ENCODE measurements around the gene AFF2.

Gene AFF2

DNA sequence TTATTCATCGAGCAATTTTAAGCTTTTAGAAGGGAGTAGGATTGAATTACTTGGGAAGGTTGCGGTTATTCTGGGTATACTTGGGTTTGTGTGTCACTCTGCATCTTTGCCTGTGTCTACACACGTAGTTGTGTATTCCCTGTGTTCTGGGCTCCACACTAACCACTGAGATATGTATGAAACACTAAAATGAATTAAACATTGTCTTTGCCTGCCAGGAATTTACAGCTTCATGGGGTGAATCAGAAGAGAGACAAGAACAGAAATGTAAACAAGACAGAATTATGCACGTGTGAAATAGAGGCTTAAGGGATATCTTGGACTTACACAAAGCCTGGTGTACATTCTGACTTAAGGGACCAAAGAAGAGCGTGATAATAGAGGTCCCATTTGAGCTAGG, 228.5 kb downstream of the AFF2 start:
- H3K36me3 ChIP-seq, result peaks cover 69% of the 10 kb centered on the region
- H3K4me1 ChIP-seq, result peaks cover 33% of the 10 kb centered on the region
- peaks cover 84% of the 10 kb centered on the region for H4K20me1 ChIP-seq
- TF ChIP-seq Cebpa-rat (IDR thresholded peaks at IDR 0.05), result no peak
- H3K27me3 ChIP-seq, result no peaks in the 10 kb centered on the region
- H3K9me3 ChIP-seq, result peaks cover 24% of the 10 kb centered on the region
- no peak overlapping the region for H3K27ac ChIP-seq
- no peak overlapping the region for H3K4me3 ChIP-seq
- no peak overlapping the region for H3K9ac ChIP-seq
- no peak overlapping the region for H3K4me2 ChIP-seq

GRCh38 chrX:148732743-148733142, 232.3 kb downstream of the AFF2 start:
- Histone ChIP-seq H3K9me3 (peaks cover 54% of the 10 kb centered on the region), H3K27me3 (no peaks in the 10 kb centered on the region), H3K4me3 (no peak overlapping the region), H3K36me3 (peaks cover 61% of the 10 kb centered on the region), H3K27ac (no peak overlapping the region), H4K20me1 (peaks cover 63% of the 10 kb centered on the region), H3K9ac (no peak overlapping the region), H3K4me2 (peak overlapping the region; percentile 47), H3K4me1 (peaks cover 33% of the 10 kb centered on the region)
- no peak for TF ChIP-seq Cebpa-rat (IDR thresholded peaks at IDR 0.05)

DNA sequence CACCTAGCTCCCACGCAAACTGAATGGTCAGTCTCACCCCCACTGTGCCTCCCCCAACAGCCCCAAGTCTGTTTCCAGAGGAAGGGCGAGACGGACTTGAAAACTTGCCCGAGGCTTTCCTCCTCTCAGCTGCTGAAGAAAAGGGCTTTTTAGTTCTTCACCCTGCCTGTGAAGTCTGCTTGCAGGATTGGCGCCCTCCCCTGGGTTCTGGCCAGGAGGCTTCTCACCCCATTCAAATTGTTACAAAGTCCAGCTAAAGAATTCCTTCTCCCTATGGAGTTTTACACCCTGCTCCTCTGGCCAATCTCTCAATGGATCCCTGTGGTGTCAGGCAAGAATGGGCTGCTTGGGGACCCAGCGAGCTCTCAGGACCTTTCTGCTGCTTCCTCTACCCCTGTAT, 241.0 kb downstream of the AFF2 start:
- no peak for TF ChIP-seq Cebpa-rat (IDR thresholded peaks at IDR 0.05)
- Histone ChIP-seq H3K27ac (no peak overlapping the region), H3K9ac (no peak overlapping the region), H3K9me3 (peaks cover 45% of the 10 kb centered on the region), H3K36me3 (peaks cover 37% of the 10 kb centered on the region), H3K4me2 (no peak overlapping the region), H3K4me3 (no peak overlapping the region), H3K4me1 (no peaks in the 10 kb centered on the region), H3K27me3 (no peaks in the 10 kb centered on the region), H4K20me1 (peaks cover 99% of the 10 kb centered on the region)

GRCh38 chrX:148755111-148755510, 254.7 kb downstream of the AFF2 start:
- no peaks in the 10 kb centered on the region for H3K27me3 ChIP-seq
- peaks cover 77% of the 10 kb centered on the region for H4K20me1 ChIP-seq
- H3K4me1 ChIP-seq, result peaks cover 12% of the 10 kb centered on the region; the same call in 1 of the 2 replicates
- H3K4me3 ChIP-seq, result no peak overlapping the region
- no peak overlapping the region for H3K4me2 ChIP-seq
- TF ChIP-seq Cebpa-rat (IDR thresholded peaks at IDR 0.05), result no peak
- H3K27ac ChIP-seq, result no peak overlapping the region
- peaks cover 35% of the 10 kb centered on the region; the same call in 1 of the 2 replicates for H3K36me3 ChIP-seq
- no peaks in the 10 kb centered on the region for H3K9me3 ChIP-seq
- no peak overlapping the region for H3K9ac ChIP-seq

GRCh38 chrX:148763896-148764295, 263.5 kb downstream of the AFF2 start:
- Histone ChIP-seq H3K36me3 (peaks cover 40% of the 10 kb centered on the region; the same call in 1 of the 2 replicates), H3K4me1 (peaks cover 13% of the 10 kb centered on the region; the same call in 1 of the 2 replicates), H3K9me3 (peaks cover 10% of the 10 kb centered on the region), H3K27ac (no peak overlapping the region), H4K20me1 (peaks cover 44% of the 10 kb centered on the region), H3K4me3 (no peak overlapping the region), H3K27me3 (no peaks in the 10 kb centered on the region), H3K4me2 (no peak overlapping the region), H3K9ac (no peak overlapping the region)
- TF ChIP-seq Cebpa-rat (IDR thresholded peaks at IDR 0.05), result no peak

DNA sequence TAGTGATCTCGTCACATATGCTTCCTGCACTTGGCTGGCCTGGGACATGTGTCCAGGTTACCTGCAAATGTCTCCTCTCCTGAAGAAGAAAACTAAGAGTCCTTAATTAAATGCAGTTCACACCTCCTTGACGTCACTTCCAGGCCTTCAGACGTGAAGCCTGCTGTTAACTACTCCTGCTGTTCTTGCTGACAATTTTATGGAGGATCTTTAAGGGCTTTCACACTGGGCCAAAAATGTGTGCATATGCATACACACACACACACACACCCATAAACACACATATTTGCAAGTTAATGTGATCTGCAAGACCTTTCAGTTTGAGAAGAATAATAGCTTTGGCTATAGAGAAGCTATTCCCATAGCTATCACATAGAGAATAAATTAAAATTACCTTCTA, 267.9 kb downstream of the AFF2 start:
- Histone ChIP-seq H3K36me3 (peaks cover 26% of the 10 kb centered on the region; the same call in 1 of the 2 replicates), H3K4me3 (no peak overlapping the region), H4K20me1 (peaks cover 56% of the 10 kb centered on the region), H3K27me3 (no peaks in the 10 kb centered on the region), H3K9ac (no peak overlapping the region), H3K4me2 (no peak overlapping the region), H3K27ac (no peak overlapping the region), H3K4me1 (peaks cover 42% of the 10 kb centered on the region), H3K9me3 (peaks cover 10% of the 10 kb centered on the region)
- no peak for TF ChIP-seq Cebpa-rat (IDR thresholded peaks at IDR 0.05)

GRCh38 chrX:148771440-148771839, 271.0 kb downstream of the AFF2 start:
- H3K4me3 ChIP-seq, result no peak overlapping the region
- H3K9ac ChIP-seq, result no peak overlapping the region

DNA sequence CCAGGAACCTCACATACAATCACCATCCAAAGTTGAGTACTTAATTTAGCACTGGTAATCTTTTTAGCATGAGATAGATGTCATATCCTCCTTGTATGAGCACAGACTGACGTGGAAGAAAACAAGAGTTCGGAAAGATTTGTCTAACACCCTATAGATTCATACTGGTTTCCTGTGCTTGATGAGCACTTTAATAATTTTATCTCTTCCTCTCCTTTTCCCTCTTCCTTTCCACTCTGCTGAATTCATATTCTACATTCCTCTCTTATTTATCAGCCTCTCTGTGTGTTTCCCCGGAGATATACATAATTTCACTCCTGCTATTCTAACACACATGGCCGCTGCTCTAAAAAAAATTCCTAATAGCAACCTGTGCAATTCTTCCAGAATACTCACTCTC, 273.9 kb downstream of the AFF2 start:
- Histone ChIP-seq H3K9ac (no peak overlapping the region), H3K27ac (no peak overlapping the region), H3K4me3 (no peak overlapping the region), H3K27me3 (no peaks in the 10 kb centered on the region), H3K4me2 (no peak overlapping the region), H3K9me3 (peaks cover 48% of the 10 kb centered on the region), H3K36me3 (peaks cover 24% of the 10 kb centered on the region), H4K20me1 (peaks cover 41% of the 10 kb centered on the region), H3K4me1 (peaks cover 25% of the 10 kb centered on the region)
- no peak for TF ChIP-seq Cebpa-rat (IDR thresholded peaks at IDR 0.05)

More at GRCh38 chrX:148771440-148771839, 271.0 kb downstream of the AFF2 start:
- H3K4me1 ChIP-seq, result peaks cover 42% of the 10 kb centered on the region
- H3K27me3 ChIP-seq, result no peaks in the 10 kb centered on the region
- no peak for TF ChIP-seq Cebpa-rat (IDR thresholded peaks at IDR 0.05)
- H3K9me3 ChIP-seq, result peaks cover 26% of the 10 kb centered on the region
- H3K27ac ChIP-seq, result no peak overlapping the region
- H3K36me3 ChIP-seq, result peaks cover 26% of the 10 kb centered on the region
- peaks cover 56% of the 10 kb centered on the region for H4K20me1 ChIP-seq
- peak overlapping the region; percentile 4; the same call in 1 of the 2 replicates for H3K4me2 ChIP-seq

DNA sequence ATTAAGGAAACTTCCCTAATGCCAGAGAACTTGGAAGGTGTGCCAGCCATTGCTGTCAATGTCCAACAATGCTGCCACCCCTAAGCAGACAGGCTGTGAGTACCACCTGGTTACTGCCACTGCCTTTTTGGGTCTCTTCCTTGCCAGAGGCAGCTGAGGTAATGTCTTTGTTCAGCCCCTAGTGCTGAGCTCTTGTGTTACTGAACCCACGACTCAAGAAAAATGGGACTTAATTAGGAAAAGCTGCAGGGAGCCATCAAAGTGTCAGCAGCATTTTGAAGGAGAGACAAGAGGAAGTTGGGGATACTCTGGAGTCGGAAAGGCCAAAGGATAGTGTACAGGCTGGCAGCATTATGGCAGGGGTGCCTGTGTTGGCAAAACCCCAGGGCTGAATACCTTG, 283.7 kb downstream of the AFF2 start:
- no peak overlapping the region for H3K4me3 ChIP-seq
- no peaks in the 10 kb centered on the region for H3K4me1 ChIP-seq
- no peaks in the 10 kb centered on the region for H3K27me3 ChIP-seq
- H3K9ac ChIP-seq, result no peak overlapping the region
- peaks cover 58% of the 10 kb centered on the region for H3K36me3 ChIP-seq
- H3K4me2 ChIP-seq, result no peak overlapping the region
- no peak overlapping the region for H3K27ac ChIP-seq
- H4K20me1 ChIP-seq, result peaks cover 98% of the 10 kb centered on the region
- no peak for TF ChIP-seq Cebpa-rat (IDR thresholded peaks at IDR 0.05)
- peaks cover 14% of the 10 kb centered on the region; the same call in 1 of the 2 replicates for H3K9me3 ChIP-seq

GRCh38 chrX:148784856-148785255, 284.4 kb downstream of the AFF2 start:
- no peaks in the 10 kb centered on the region for H3K27me3 ChIP-seq
- H4K20me1 ChIP-seq, result peaks cover 98% of the 10 kb centered on the region
- no peak overlapping the region for H3K4me2 ChIP-seq
- no peak overlapping the region for H3K27ac ChIP-seq
- no peak overlapping the region for H3K4me3 ChIP-seq
- H3K36me3 ChIP-seq, result peaks cover 60% of the 10 kb centered on the region
- no peak overlapping the region for H3K9ac ChIP-seq
- no peak for TF ChIP-seq Cebpa-rat (IDR thresholded peaks at IDR 0.05)
- H3K9me3 ChIP-seq, result peaks cover 13% of the 10 kb centered on the region; the same call in 1 of the 2 replicates
- H3K4me1 ChIP-seq, result no peaks in the 10 kb centered on the region

GRCh38 chrX:148785256-148785655, 284.8 kb downstream of the AFF2 start:
- H3K4me1 ChIP-seq, result no peaks in the 10 kb centered on the region
- TF ChIP-seq Cebpa-rat (IDR thresholded peaks at IDR 0.05), result no peak
- no peak overlapping the region for H3K4me3 ChIP-seq
- H3K27me3 ChIP-seq, result no peaks in the 10 kb centered on the region
- H3K27ac ChIP-seq, result no peak overlapping the region
- peaks cover 98% of the 10 kb centered on the region for H4K20me1 ChIP-seq
- peaks cover 13% of the 10 kb centered on the region; the same call in 1 of the 2 replicates for H3K9me3 ChIP-seq
- no peak overlapping the region for H3K9ac ChIP-seq
- H3K4me2 ChIP-seq, result no peak overlapping the region
- H3K36me3 ChIP-seq, result peaks cover 61% of the 10 kb centered on the region
